Kidney epithelial cell (primary cell): ENCODE data around the gene ARL15. TPM values are rescaled to one million over a fixed set of nuclear protein-coding genes. Genes with fewer than 3 reads are reported as not detected.

Source experiments
- DNase-seq: peaks from one replicate; pipeline ENCODE4 v3.0.0-alpha.2; 2010; ENCODE audit warnings: low read depth
- H3K27me3 ChIP-seq: 2 replicates; pipeline ENCODE4 v1.6.0; 2011; ENCODE audit warnings: low read length; ENCODE audit not compliant: control insufficient read depth, insufficient read depth
- H3K36me3 ChIP-seq: 2 replicates; pipeline ENCODE4 v1.5.1; 2011; ENCODE audit warnings: low read length; ENCODE audit not compliant: control insufficient read depth, insufficient read depth
- H3K4me3 ChIP-seq: 2 replicates; pipeline ENCODE4 v1.5.1; 2011; ENCODE audit warnings: low read depth, mild to moderate bottlenecking, control low read depth, low read length
- CTCF ChIP-seq: IDR thresholded peaks from 2 replicates; pipeline ENCODE4 v1.5.1; 2011; ENCODE audit warnings: mild to moderate bottlenecking, moderate library complexity, low read length, control low read depth, inconsistent platforms; ENCODE audit not compliant: insufficient read depth, poor library complexity, severe bottlenecking
- total RNA-seq: library from RNA; depleted of rRNA; stranded (reverse); fragments of >200 nt; gene quantifications from 2 replicates; pipeline ENCODE4 v1.2.3, GENCODE V29; 2015

Gene ARL15
- total RNA-seq, 1 donor from 2014 or later = 9.7 TPM

GRCh38 chr5:54009357-54009756, 301.0 kb downstream of the ARL15 start:
- no peak overlapping the region for H3K4me3 ChIP-seq
- no peaks in the 10 kb centered on the region for H3K27me3 ChIP-seq
- H3K36me3 ChIP-seq = no peaks in the 10 kb centered on the region
- DNase-seq = no peak
- no peak for TF ChIP-seq CTCF

- TF ChIP-seq CTCF = no peak
- no peaks in the 10 kb centered on the region for H3K27me3 ChIP-seq
- H3K36me3 ChIP-seq = no peaks in the 10 kb centered on the region
- DNase-seq = no peak
- H3K4me3 ChIP-seq = no peak overlapping the region
These were observed 302.3 kb downstream of the ARL15 start for GRCh38 chr5:54007827-54008777.

GRCh38 chr5:54004697-54005096, 305.7 kb downstream of the ARL15 start:
- H3K27me3 ChIP-seq = no peaks in the 10 kb centered on the region
- no peak for TF ChIP-seq CTCF
- H3K4me3 ChIP-seq = no peak overlapping the region
- no peaks in the 10 kb centered on the region for H3K36me3 ChIP-seq
- no peak for DNase-seq

GRCh38 chr5:54002779-54003178, 307.6 kb downstream of the ARL15 start:
- TF ChIP-seq CTCF = no peak
- Histone ChIP-seq H3K4me3 (no peak overlapping the region), H3K27me3 (no peaks in the 10 kb centered on the region), H3K36me3 (no peaks in the 10 kb centered on the region)
- no peak for DNase-seq

- DNase-seq = no peak
- TF ChIP-seq CTCF = no peak
- H3K27me3 ChIP-seq = no peaks in the 10 kb centered on the region
- no peak overlapping the region for H3K4me3 ChIP-seq
- H3K36me3 ChIP-seq = no peaks in the 10 kb centered on the region
These were observed 308.2 kb downstream of the ARL15 start for GRCh38 chr5:54001976-54002775.
